Spinal cord (tissue), 4 donors: Measurements from ENCODE around the gene CT47C1. TPM values are rescaled to one million over a fixed set of nuclear protein-coding genes. Genes with fewer than 3 reads are reported as not detected.

ENCODE experiments used
- polyA plus RNA-seq, 2 donors: library from polyadenylated mRNA; unstranded; fragments of 120-200 nt; gene quantifications; one replicate each; pipeline ENCODE4 v1.2.1, GENCODE V29; 2013; ENCODE audit not compliant: insufficient read length in 2 of 2
- total RNA-seq, 2 donors: library from RNA; depleted of rRNA in 1 of 2; stranded (reverse); fragments of 120-200 nt in 1 of 2; fragments of >200 nt in 1 of 2; gene quantifications; one replicate each; pipeline versions ENCODE4 v1.2.3 to v1.2.4, GENCODE V29; 2013 to 2014

Gene CT47C1
- total and polyA plus RNA-seq, 4 donors, result not detected

Other genes starting within 250 kb of the CT47C1 start
- 10 to 100 TPM; 20.1 to 59.2 TPM for gene ZCCHC12, start 249.2 kb upstream of the CT47C1 start, total RNA-seq
- 10 to 100 TPM; 99.6 to 99.9 TPM for gene ZCCHC12, start 249.2 kb upstream of the CT47C1 start, polyA plus RNA-seq
- gene LONRF3, start 98.4 kb upstream of the CT47C1 start, total RNA-seq, result 1 to 10 TPM; 5.4 to 8.8 TPM
- gene LONRF3, start 98.4 kb upstream of the CT47C1 start, polyA plus RNA-seq, result 1 to 10 TPM; 2.3 to 2.9 TPM
- gene KIAA1210, start 54.8 kb downstream of the CT47C1 start, total RNA-seq, result 1 to 10 TPM in 1 of 2 donors, under 1 TPM in 1; 0.69 to 2.1 TPM
- under 1 TPM; 0.11 to 0.29 TPM for gene KIAA1210, start 54.8 kb downstream of the CT47C1 start, polyA plus RNA-seq
- 100 to 1,000 TPM; 250 to 433 TPM for gene PGRMC1, start 163.3 kb downstream of the CT47C1 start, total RNA-seq
- 100 to 1,000 TPM; 280 to 301 TPM for gene PGRMC1, start 163.3 kb downstream of the CT47C1 start, polyA plus RNA-seq